Mononuclear cell (primary cell): ENCODE measurements around the gene NRIP1. TPM values are rescaled to one million over a fixed set of nuclear protein-coding genes. Genes with fewer than 3 reads are reported as not detected.

Experiments
- H3K27me3 ChIP-seq: 2 replicates; pipeline ENCODE4 v1.6.0; 2011; ENCODE audit warnings: low read length, control low read depth; ENCODE audit not compliant: insufficient read depth
- H3K4me1 ChIP-seq: 2 replicates; pipeline ENCODE4 v1.5.1; 2011; ENCODE audit warnings: mild to moderate bottlenecking, low read length, control low read depth; ENCODE audit not compliant: insufficient read depth
- H3K4me3 ChIP-seq: 2 replicates; pipeline ENCODE4 v1.5.1; 2011; ENCODE audit warnings: mild to moderate bottlenecking, low read length, moderate library complexity
- H3K9me3 ChIP-seq: 2 replicates; pipeline ENCODE4 v1.5.1; 2011; ENCODE audit warnings: low read depth, mild to moderate bottlenecking, control low read depth, low read length
- total RNA-seq: library from RNA; depleted of rRNA; stranded (reverse); fragments of >200 nt; gene quantifications from one replicate; pipeline ENCODE4 v1.2.3, GENCODE V29; 2012

NRIP1 gene
- total RNA-seq = 151 TPM

- Histone ChIP-seq H3K27me3 (no peaks in the 10 kb centered on the region), H3K9me3 (no peaks in the 10 kb centered on the region), H3K4me1 (peaks cover 39% of the 10 kb centered on the region)
Observed at GRCh38 chr21:15064576-15065391, at the start of gene NRIP1. Gene NRIP1 (minus strand): TSS chr21:15065000. CDS start chr21:14968192, 96,808 bp downstream.

GRCh38 chr21:15112858-15113257 is 48.1 kb upstream of the NRIP1 start:
- H3K4me1 ChIP-seq = no peaks in the 10 kb centered on the region
- no peak overlapping the region for H3K4me3 ChIP-seq
- H3K27me3 ChIP-seq = no peaks in the 10 kb centered on the region
- no peaks in the 10 kb centered on the region for H3K9me3 ChIP-seq

More at GRCh38 chr21:15064576-15065391, at the start of gene NRIP1:
- peak within 1 kb of the TSS; percentile 73 for H3K4me3 ChIP-seq

GRCh38 chr21:15108801-15109200 is 44.0 kb upstream of the NRIP1 start:
- H3K4me1 ChIP-seq = no peaks in the 10 kb centered on the region
- H3K4me3 ChIP-seq = no peak overlapping the region
- no peaks in the 10 kb centered on the region for H3K9me3 ChIP-seq
- no peaks in the 10 kb centered on the region for H3K27me3 ChIP-seq

- Histone ChIP-seq H3K4me1 (no peaks in the 10 kb centered on the region), H3K4me3 (no peak overlapping the region), H3K27me3 (no peaks in the 10 kb centered on the region), H3K9me3 (no peaks in the 10 kb centered on the region)
Observed at GRCh38 chr21:15104470-15104869, 39.7 kb upstream of the NRIP1 start.

GRCh38 chr21:15098908-15099307 is 34.1 kb upstream of the NRIP1 start:
- Histone ChIP-seq H3K4me3 (no peak overlapping the region), H3K4me1 (no peaks in the 10 kb centered on the region), H3K27me3 (no peaks in the 10 kb centered on the region), H3K9me3 (no peaks in the 10 kb centered on the region)

- Histone ChIP-seq H3K9me3 (no peaks in the 10 kb centered on the region), H3K27me3 (no peaks in the 10 kb centered on the region), H3K4me3 (no peak overlapping the region), H3K4me1 (no peaks in the 10 kb centered on the region)
Observed at GRCh38 chr21:15098181-15098580, 33.4 kb upstream of the NRIP1 start.

GRCh38 chr21:15097580-15097979 is 32.8 kb upstream of the NRIP1 start:
- no peaks in the 10 kb centered on the region for H3K9me3 ChIP-seq
- no peak overlapping the region for H3K4me3 ChIP-seq
- no peaks in the 10 kb centered on the region for H3K27me3 ChIP-seq
- H3K4me1 ChIP-seq = no peaks in the 10 kb centered on the region

GRCh38 chr21:15096146-15096545 is 31.3 kb upstream of the NRIP1 start:
- H3K4me1 ChIP-seq = no peaks in the 10 kb centered on the region
- no peak overlapping the region for H3K4me3 ChIP-seq
- no peaks in the 10 kb centered on the region for H3K9me3 ChIP-seq
- no peaks in the 10 kb centered on the region for H3K27me3 ChIP-seq

GRCh38 chr21:15095326-15095725 is 30.5 kb upstream of the NRIP1 start:
- Histone ChIP-seq H3K4me3 (no peak overlapping the region), H3K9me3 (no peaks in the 10 kb centered on the region), H3K27me3 (no peaks in the 10 kb centered on the region), H3K4me1 (no peaks in the 10 kb centered on the region)

- Histone ChIP-seq H3K27me3 (no peaks in the 10 kb centered on the region), H3K4me3 (no peak overlapping the region), H3K9me3 (no peaks in the 10 kb centered on the region), H3K4me1 (no peaks in the 10 kb centered on the region)
Observed at GRCh38 chr21:15094706-15095105, 29.9 kb upstream of the NRIP1 start.

- no peaks in the 10 kb centered on the region for H3K27me3 ChIP-seq
- H3K4me3 ChIP-seq = no peak overlapping the region
- H3K4me1 ChIP-seq = no peaks in the 10 kb centered on the region
- no peaks in the 10 kb centered on the region for H3K9me3 ChIP-seq
Observed at GRCh38 chr21:15093216-15093615, 28.4 kb upstream of the NRIP1 start.

- Histone ChIP-seq H3K27me3 (no peaks in the 10 kb centered on the region), H3K4me3 (no peak overlapping the region), H3K9me3 (no peaks in the 10 kb centered on the region), H3K4me1 (no peaks in the 10 kb centered on the region)
Observed at GRCh38 chr21:15092745-15093144, 27.9 kb upstream of the NRIP1 start.

- Histone ChIP-seq H3K27me3 (no peaks in the 10 kb centered on the region), H3K4me1 (no peaks in the 10 kb centered on the region), H3K4me3 (no peak overlapping the region), H3K9me3 (no peaks in the 10 kb centered on the region)
Observed at GRCh38 chr21:15090390-15090789, 25.6 kb upstream of the NRIP1 start.

GRCh38 chr21:15088488-15088887 is 23.7 kb upstream of the NRIP1 start:
- Histone ChIP-seq H3K4me1 (no peaks in the 10 kb centered on the region), H3K4me3 (no peak overlapping the region), H3K27me3 (no peaks in the 10 kb centered on the region), H3K9me3 (no peaks in the 10 kb centered on the region)

- Histone ChIP-seq H3K27me3 (no peaks in the 10 kb centered on the region), H3K4me3 (no peak overlapping the region), H3K9me3 (no peaks in the 10 kb centered on the region), H3K4me1 (no peaks in the 10 kb centered on the region)
Observed at GRCh38 chr21:15084668-15085067, 19.9 kb upstream of the NRIP1 start.

- no peak overlapping the region for H3K4me3 ChIP-seq
- no peaks in the 10 kb centered on the region for H3K4me1 ChIP-seq
- H3K9me3 ChIP-seq = no peaks in the 10 kb centered on the region
- H3K27me3 ChIP-seq = no peaks in the 10 kb centered on the region
Observed at GRCh38 chr21:15080526-15080925, 15.7 kb upstream of the NRIP1 start.
